Loucy (cell line): ENCODE data around the gene CLDN5.

Experiments
- H2AFZ ChIP-seq: fragments of 200-600 bp; sonication (generic); 2 replicates; pipeline ENCODE4 v1.6.0; 2016; ENCODE audit warnings: antibody characterized with exemption, mild to moderate bottlenecking, low read length, moderate library complexity
- H3F3A ChIP-seq: fragments of 200-600 bp; 2 replicates; pipeline ENCODE4 v1.6.0; 2016; ENCODE audit warnings: antibody characterized with exemption, low read depth, mild to moderate bottlenecking
- H3K27me3 ChIP-seq: fragments of 200-600 bp; sonication (generic); 2 replicates; pipeline ENCODE4 v1.6.1; 2014; ENCODE audit warnings: low read length, mild to moderate bottlenecking; ENCODE audit not compliant: insufficient read depth, poor library complexity, severe bottlenecking
- H3K36me3 ChIP-seq: fragments of 200-600 bp; sonication (generic); 2 replicates; pipeline ENCODE4 v1.6.1; 2016; ENCODE audit warnings: low read length; ENCODE audit not compliant: insufficient read depth
- H3K4me1 ChIP-seq: fragments of 200-600 bp; sonication (generic); 2 replicates; pipeline ENCODE4 v1.5.1; 2014; ENCODE audit warnings: low read length, mild to moderate bottlenecking; ENCODE audit not compliant: insufficient read depth, poor library complexity, severe bottlenecking
- H3K4me2 ChIP-seq: fragments of 200-600 bp; sonication (generic); 2 replicates; pipeline ENCODE4 v1.6.0; 2014; ENCODE audit warnings: antibody characterized with exemption, low read length, low read depth, mild to moderate bottlenecking; ENCODE audit not compliant: poor library complexity, severe bottlenecking
- H3K4me3 ChIP-seq: fragments of 200-600 bp; sonication (generic); 2 replicates; pipeline ENCODE4 v1.5.1; 2014; ENCODE audit warnings: low read length, mild to moderate bottlenecking, mixed read lengths; ENCODE audit not compliant: poor library complexity, severe bottlenecking
- H3K79me2 ChIP-seq: fragments of 200-600 bp; sonication (generic); 2 replicates; pipeline ENCODE4 v1.6.1; 2014; ENCODE audit warnings: low read length; ENCODE audit not compliant: insufficient read depth
- H3K9ac ChIP-seq: fragments of 200-600 bp; sonication (generic); 2 replicates; pipeline ENCODE4 v1.6.0; 2014; ENCODE audit warnings: mild to moderate bottlenecking, low read depth, low read length, moderate library complexity; ENCODE audit not compliant: poor library complexity, severe bottlenecking
- H3K9me2 ChIP-seq: fragments of 200-600 bp; sonication (generic); replicated peaks from 2 replicates; pipeline ENCODE4 v1.6.1; 2016; ENCODE audit warnings: low read depth, low read length, mixed read lengths
- H3K9me3 ChIP-seq: fragments of 200-600 bp; sonication (generic); 2 replicates; pipeline ENCODE4 v1.6.1; 2014; ENCODE audit warnings: mild to moderate bottlenecking, antibody characterized with exemption, low read length, low read depth; ENCODE audit not compliant: insufficient read depth
- H4K20me1 ChIP-seq: fragments of 200-600 bp; sonication (generic); 2 replicates; pipeline ENCODE4 v1.6.0; 2014; ENCODE audit warnings: antibody characterized with exemption, low read length, mild to moderate bottlenecking; ENCODE audit not compliant: insufficient read depth, poor library complexity, severe bottlenecking
- CTCF ChIP-seq: fragments of 200-600 bp; sonication (generic); conservative IDR thresholded peaks from 2 replicates; pipeline ENCODE4 v1.5.1; 2014; ENCODE audit warnings: mild to moderate bottlenecking, antibody characterized with exemption, low read length
- EZH2phosphoT487 ChIP-seq: fragments of 200-600 bp; IDR thresholded peaks from 2 replicates; pipeline ENCODE4 v1.6.1; 2018; ENCODE audit warnings: antibody characterized with exemption, mild to moderate bottlenecking, moderate library complexity, borderline replicate concordance

CLDN5 gene

DNA sequence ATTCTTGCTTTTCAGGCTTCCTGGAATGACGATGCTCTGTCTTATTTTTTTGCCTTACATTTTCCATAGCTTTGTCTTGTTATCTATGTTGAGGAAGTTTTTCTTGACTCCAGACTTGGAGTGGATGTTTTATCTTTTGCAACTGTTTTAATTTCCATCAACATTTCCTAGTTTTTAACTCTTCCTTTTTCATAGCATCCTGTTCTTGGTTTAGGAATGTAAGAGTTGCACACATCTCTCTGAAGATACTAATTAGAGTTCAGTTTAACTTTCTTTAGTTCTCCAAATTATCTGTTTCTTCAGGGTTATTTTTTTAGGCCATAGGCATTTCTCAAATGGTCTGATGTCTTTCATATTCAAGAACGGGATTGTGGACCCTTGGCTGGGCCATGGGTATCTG lies 10.4 kb downstream of the CLDN5 start:
- H3K79me2 ChIP-seq, result no peaks in the 10 kb centered on the region
- peaks cover 24% of the 10 kb centered on the region; the same call in 1 of the 2 replicates for H3K36me3 ChIP-seq
- H3K4me1 ChIP-seq, result peaks cover 23% of the 10 kb centered on the region
- no peak overlapping the region for H3K4me3 ChIP-seq
- H3F3A ChIP-seq, result 0 out of 2 replicates have a peak, but pooled peaks cover 4% of the 10 kb centered on the region
- H3K9ac ChIP-seq, result no peak overlapping the region
- no peak overlapping the region for H2AFZ ChIP-seq
- no peaks in the 10 kb centered on the region for H4K20me1 ChIP-seq
- H3K4me2 ChIP-seq, result no peak overlapping the region
- H3K9me3 ChIP-seq, result no peaks in the 10 kb centered on the region
- no peak for TF ChIP-seq EZH2phosphoT487
- no peak for TF ChIP-seq CTCF
- no peaks in the 10 kb centered on the region for H3K27me3 ChIP-seq
- H3K9me2 ChIP-seq, result no peaks in the 10 kb centered on the region

DNA sequence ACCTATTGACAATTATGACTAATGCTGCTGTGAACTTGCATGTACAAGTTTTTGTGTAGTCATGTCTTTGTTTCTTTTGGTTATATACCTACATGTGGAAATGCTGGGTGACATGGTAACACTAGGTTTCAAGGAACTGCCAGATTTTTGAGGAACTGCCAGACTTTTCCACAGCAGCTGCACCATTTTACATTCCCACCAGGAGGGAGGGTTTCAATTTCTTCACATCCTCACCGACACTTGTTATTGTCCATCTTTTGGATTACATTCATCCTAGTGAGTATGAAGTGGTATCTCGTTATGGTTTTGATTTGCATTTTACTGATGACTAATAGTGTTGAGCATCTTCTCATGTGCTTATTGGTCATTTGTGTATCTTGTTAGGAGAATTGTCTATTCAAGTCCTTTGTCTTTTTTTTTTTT lies 13.3 kb downstream of the CLDN5 start:
- H3K79me2 ChIP-seq, result no peaks in the 10 kb centered on the region
- no peaks in the 10 kb centered on the region for H3K9me2 ChIP-seq
- no peaks in the 10 kb centered on the region for H3K27me3 ChIP-seq
- no peak overlapping the region for H3K4me3 ChIP-seq
- H3K4me1 ChIP-seq, result peaks cover 27% of the 10 kb centered on the region
- peaks cover 35% of the 10 kb centered on the region; the same call in 1 of the 2 replicates for H3K36me3 ChIP-seq
- H3F3A ChIP-seq, result no peaks in the 10 kb centered on the region
- H4K20me1 ChIP-seq, result no peaks in the 10 kb centered on the region
- TF ChIP-seq CTCF (no peak), EZH2phosphoT487 (no peak)
- no peaks in the 10 kb centered on the region for H3K9me3 ChIP-seq
- no peak overlapping the region for H2AFZ ChIP-seq
- no peak overlapping the region for H3K9ac ChIP-seq
- H3K4me2 ChIP-seq, result no peak overlapping the region

GRCh38 chr22:19509923-19510322 lies 14.3 kb downstream of the CLDN5 start:
- Histone ChIP-seq H3F3A (no peaks in the 10 kb centered on the region), H3K36me3 (peaks cover 26% of the 10 kb centered on the region; the same call in 1 of the 2 replicates), H3K79me2 (no peaks in the 10 kb centered on the region), H2AFZ (no peak overlapping the region), H3K9me3 (no peaks in the 10 kb centered on the region), H3K4me1 (peaks cover 35% of the 10 kb centered on the region), H3K4me2 (no peak overlapping the region), H4K20me1 (no peaks in the 10 kb centered on the region), H3K9me2 (no peaks in the 10 kb centered on the region), H3K27me3 (no peaks in the 10 kb centered on the region), H3K9ac (no peak overlapping the region), H3K4me3 (no peak overlapping the region)
- TF ChIP-seq EZH2phosphoT487 (no peak), CTCF (no peak)
